Right ventricle myocardium inferior (tissue), 1 donor: ENCODE measurements around the gene BTAF1. TPM values are rescaled to one million over a fixed set of nuclear protein-coding genes. Genes with fewer than 3 reads are reported as not detected.

ENCODE experiments used
- ATAC-seq: fragments of 200-7000 bp; cut with Tn5 transposase; one replicate; pipeline ENCODE4 v1.9.1; 2020; ENCODE audit warnings: mild to moderate bottlenecking, moderate library complexity
- DNase-seq: peaks from one replicate; pipeline ENCODE4 v3.0.0; 2021; ENCODE audit errors: missing footprints
- intact Hi-C: fragments of 100-400 bp; cut with DNase I; formaldehyde crosslinking; loops from one replicate; pipeline ENCODE4 v1.11.0; 2022
- total RNA-seq: library from RNA; stranded (reverse); fragmentation: NEBNext Ultra II Directional; extraction: Animal tissue kit (Norgen Biotek cat#: 25700); gene quantifications from one replicate; pipeline ENCODE4 v1.2.1, GENCODE V29; 2021
- donor health status: DM: no; HTN: yes; CAD: no; lungs with severe emphysema.

Gene BTAF1
- total RNA-seq, 1 donor from 2014 or later: 10.4 TPM

DNA sequence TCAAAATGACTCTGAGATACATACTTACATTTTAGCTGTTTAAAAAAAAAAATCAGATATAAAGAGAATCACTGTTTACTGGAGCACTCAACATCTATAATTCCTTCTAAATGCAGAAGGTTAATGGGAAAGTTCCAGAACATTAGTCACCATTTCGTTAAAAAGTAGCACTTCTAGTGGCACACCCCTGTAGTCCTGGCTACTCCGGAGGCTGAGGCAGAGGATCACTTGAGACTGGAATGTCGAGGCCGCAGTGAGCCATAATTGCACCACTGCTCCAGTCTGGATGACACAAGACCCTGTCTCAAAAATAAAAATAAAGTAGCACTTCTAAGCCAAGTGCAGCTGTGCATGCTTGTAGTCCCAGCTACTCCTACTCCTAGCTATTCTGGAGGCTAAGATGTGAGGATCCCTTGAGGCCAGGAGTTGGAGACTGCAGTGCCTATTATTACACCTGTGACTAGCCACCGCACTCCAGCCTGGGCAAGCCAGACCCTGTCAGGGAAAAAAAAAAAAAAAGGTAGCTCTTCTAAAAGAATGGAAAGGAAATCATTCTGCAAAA is 16.5 kb upstream of the BTAF1 start:
- ATAC-seq (no peak), DNase-seq (peak; percentile 45)
- intact Hi-C loops: loop anchor here (10.0 kb wide), 1 partner anchor 112 kb away; the partner anchor contains the start of gene TNKS2

DNA sequence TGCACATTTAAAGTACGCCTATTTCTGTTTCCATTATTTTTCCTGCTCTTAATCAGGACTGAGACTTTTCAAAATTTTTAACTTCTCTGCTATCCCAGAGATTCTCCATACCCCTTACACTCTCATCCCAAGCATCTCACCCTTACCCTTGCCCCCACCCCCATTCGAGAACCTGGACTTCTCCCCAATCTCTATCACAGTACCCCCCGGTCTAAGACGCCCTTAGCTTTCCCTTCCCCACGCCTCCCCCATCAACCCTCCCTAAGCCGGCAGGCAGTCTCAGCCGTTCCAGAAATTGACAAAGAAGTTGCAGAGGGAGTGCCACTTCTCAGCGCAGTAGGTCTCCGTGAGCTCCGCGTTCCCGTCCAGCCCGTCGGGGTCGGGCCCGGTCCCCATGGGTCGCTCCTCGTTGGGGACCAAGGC is 15.6 kb upstream of the BTAF1 start:
- DNase-seq: peak; percentile 27

DNA sequence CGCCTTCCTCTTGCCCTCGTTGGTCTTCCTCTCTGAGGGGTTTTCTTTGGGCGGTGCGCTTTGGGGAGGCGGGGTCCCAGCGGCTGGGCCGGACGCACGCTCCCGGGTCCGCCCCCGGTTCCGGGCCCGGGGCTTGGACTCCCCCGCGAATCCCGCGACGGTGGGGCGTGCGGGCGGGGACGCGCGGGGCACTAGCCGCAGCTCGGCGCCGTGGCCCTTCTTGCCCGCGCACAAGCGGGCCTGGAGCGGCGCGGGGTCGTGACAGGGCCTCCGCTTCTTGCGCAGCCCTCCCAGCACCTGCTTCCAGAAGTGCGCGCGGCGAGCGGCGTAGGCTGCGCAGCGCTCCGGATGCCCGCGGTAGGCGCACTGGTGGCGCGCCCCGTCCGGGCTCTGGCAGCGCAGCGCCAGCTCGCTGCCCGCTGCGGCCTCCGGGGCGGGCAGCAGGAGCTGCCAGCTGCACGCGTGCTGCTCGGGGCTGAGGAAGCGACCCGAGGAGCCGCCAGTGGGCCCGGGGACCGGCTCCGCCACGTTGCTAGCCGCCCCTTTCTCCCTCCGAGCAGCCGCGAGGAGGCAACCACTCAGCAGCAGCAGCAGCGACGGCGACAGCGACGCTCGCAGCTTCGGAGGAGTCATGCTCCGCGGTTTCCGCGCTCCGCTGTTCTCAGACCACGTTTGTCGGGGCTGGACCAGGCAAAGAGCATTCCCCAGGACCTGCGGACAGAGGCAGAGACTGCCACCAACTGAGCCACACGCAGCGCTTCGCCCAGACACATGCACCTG is 15.0 kb upstream of the BTAF1 start:
- DNase-seq: peak; percentile 90
- ATAC-seq: peak; percentile 95
- intact Hi-C loops: loop anchor here (10.0 kb wide), 1 partner anchor 114 kb away; the partner anchor contains the start of gene TNKS2

More for the DNA sequence above, 15.6 kb upstream of the BTAF1 start:
- ATAC-seq: peak; percentile 5
- intact Hi-C loops: loop anchor here (10.0 kb wide), 1 partner anchor 113 kb away; the partner anchor contains the start of gene TNKS2

DNA sequence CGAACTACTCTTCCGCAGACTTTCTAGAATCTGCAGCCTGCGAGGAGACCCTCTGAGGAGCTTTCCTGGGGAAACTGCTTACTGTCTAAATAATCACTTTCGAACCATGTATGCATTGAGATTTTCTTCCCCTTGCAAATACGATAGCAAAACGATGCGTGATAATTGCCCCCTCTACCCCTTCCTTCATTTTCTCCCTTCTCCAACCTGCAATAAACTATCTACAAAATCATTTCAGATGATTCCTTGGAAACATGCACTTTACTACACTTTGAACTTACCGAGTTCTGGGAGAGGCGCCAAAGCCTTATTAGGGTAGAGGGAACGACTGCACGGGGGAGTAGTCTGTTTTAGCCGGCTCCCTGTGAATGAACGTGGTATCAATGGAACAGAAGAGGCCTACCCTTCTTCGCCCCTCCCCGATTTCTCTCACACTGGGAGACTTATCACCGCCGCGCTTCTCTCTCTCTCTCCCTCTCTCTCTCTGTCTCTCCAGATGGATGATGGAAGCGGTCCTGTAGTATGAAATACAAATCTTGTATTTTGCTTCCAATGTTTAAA is 14.4 kb upstream of the BTAF1 start, which contains the start of gene FGFBP3:
Gene FGFBP3 (minus strand): TSS at position 370 of the 561 bp plus-strand sequence. CDS start 517 bp downstream, outside the sequence.
- ATAC-seq (peak; percentile 45), DNase-seq (no peak)
- intact Hi-C loops: loop anchor here (10.0 kb wide), 1 partner anchor 114 kb away; the partner anchor contains the start of gene TNKS2

DNA sequence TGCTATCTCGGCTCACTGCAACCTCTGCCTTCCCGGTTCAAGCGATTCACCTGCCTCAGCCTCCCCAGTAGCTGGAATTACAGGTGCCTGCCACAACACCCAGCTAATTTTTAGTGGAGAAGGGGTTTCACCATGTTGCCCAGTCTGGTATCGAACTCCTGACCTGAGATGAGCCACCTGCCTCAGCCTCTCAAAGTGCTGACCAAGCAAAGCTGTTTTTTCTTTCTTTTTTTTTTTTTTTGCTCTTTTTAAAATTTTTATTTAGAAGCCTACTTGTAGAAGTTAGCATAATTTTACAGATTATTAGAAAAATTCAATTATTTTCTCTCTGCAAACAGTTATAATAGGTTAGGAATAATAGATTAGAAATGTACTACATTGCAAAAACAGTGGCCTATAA is 13.1 kb upstream of the BTAF1 start:
- intact Hi-C loops: no loop called here
- ATAC-seq (no peak), DNase-seq (no peak)

DNA sequence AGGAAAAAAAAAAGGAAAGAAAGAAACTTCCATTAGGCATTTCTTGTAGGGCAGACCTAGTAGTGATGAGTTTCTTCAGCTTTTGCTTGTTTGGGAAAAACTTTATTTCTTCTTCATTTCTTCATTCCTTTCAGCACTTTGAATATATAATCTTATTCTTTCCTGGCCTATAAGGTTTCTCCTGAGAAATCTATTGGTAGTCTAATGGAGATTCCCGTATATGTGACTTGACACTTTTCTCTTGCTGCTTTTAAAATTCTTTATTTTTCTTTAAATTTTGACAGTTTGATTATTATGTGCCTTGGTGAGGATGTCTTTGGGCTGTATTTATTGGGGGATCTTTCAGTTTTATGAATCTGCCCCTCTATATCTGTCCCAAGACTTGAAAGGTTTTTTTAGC is 3.9 kb upstream of the BTAF1 start:
- no peak for ATAC-seq
- no peak for DNase-seq
- intact Hi-C loops: no loop called here

DNA sequence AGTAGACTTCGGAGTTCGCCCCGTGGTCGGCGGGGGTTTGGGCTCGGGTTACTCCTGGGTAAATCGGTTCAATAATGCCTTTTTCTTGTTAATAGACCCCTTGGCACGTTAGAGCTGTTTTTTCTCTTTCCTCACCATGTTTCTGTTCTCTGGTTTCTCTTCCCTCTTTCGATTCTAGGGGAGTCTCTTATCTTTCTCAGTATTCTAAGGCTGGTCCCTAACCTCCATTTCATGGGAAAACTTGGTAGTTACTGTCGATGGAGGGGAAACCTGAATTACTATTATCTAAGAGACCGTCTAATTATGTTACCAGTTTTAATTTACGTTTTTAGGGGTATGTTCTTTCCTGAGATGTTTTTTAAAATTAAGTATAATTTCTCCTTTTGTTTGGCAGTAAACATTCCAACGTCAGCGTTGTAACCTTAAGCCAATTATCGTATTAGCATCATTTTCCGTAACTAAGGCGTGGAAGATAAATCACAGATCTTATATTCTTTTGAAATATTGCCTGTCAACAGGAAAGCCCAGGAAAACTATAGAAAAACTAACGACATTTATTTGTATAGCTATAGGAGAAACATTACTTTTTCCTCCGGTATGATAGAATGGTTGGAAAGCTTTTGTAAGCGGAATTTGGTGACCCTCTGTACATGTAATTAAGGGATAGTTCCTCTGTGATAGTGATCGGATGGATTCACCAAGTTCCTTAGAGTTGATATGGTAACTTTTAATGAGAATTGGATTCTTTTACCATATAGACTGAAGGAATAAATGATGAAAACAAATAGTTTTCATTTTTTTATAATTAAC is 847 bp downstream of the BTAF1 start:
- DNase-seq (no peak), ATAC-seq (no peak)
- intact Hi-C loops: no loop called here

DNA sequence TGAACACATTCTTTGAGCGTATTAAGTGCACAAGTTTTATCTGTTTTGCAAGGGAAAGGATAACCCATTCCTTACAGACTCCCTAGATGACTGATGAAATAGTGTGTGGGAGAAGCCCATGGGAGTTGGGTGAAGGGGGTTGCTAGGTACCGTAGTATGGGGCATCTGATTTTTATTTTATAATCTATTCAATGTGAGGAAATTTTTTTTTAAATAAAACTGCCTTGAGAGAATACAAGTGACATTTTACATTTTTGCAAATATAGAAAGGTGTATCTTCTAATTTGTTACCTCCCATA is 1.4 kb downstream of the BTAF1 start:
- intact Hi-C loops: no loop called here
- DNase-seq (no peak), ATAC-seq (no peak)

DNA sequence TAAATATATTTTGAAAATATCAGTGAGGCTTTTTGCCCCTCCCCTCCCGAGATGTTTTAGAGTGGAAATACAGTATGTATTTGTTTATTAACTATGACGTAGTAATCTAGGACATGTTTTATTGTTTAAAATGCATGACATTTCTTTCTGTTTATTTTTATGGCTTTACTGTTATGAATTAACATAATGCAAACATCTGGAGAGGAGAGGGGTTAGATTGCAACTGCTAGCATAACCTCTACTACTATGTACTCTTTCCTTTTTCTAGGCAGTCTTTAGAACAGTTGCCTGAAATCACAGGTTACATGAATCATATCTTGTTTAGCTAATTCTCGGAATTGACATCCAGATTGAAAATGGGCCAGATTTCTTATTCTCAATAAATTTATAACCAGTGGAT is 7.4 kb downstream of the BTAF1 start:
- intact Hi-C loops: no loop called here
- ATAC-seq (no peak), DNase-seq (no peak)

DNA sequence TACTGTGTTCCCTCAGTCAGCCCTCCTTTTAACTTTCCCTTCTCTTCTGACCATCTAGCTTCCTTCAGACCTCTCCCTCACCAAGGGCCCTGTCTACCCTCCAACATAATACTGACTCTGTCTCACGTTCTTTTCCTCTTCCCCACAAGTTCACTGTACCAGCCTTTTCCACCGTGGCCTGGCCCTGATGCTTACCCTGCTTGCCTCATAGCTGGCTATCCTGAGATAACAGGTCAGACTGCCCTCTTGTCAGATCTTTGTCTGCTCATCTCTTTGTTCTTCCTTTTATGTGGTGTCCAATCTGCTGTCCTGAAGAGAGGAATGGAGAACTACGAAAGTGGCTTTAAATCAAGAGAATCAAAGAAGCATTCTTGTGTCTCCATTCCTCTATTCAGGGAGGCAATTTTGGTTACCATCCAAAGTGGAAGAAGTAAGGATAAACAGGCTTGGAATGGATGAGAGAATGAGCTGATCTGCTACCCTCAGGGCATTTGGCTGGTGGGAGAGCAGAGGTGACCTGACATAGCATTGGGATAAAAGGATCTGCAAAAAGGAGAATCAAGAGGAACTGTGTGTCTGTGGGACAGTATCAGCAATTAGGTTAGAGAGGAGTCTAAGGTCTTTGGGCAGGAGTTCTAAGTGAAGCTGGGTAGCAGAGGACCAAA is 8.1 kb downstream of the BTAF1 start:
- no peak for ATAC-seq
- intact Hi-C loops: no loop called here
- no peak for DNase-seq

DNA sequence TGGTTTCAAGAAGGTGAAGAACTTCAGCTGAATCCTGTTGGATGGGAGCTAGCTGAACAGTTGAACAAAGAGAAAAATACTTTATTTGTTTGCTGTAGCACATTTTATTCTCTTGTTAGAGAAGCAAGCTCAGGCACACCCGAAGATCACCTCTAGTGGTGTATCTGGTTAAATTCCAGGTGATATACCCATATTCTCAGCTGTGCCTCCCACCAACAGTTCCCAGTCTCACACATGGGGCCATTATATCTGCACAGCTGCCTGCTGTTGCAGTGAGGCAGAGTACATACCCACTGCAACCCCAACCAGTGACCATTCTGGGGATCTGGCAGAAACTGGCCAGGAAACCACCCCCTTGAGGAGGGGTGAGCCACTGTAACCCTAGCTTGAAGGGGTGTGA is 9.2 kb downstream of the BTAF1 start:
- DNase-seq: no peak
- intact Hi-C loops: no loop called here
- no peak for ATAC-seq

DNA sequence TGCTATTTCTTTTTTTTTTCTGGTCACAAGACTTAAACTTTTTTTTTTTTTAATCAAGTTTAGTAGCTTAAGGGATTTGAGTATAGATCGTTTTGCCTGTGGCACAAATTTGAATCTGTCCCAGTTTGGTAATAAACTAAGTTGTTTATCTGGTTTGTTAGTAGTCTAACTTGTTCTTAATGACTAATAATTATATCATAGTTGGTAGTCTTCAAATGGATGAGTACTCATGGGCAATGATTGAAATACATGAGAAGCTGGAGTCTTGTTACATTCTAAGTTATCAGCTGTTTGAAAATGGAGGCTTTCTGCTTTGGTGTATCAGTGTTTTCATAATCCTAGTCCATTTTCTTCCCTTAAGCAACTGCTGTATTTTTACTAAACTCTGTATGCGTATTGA is 12.3 kb downstream of the BTAF1 start:
- no peak for DNase-seq
- intact Hi-C loops: no loop called here
- ATAC-seq: no peak

DNA sequence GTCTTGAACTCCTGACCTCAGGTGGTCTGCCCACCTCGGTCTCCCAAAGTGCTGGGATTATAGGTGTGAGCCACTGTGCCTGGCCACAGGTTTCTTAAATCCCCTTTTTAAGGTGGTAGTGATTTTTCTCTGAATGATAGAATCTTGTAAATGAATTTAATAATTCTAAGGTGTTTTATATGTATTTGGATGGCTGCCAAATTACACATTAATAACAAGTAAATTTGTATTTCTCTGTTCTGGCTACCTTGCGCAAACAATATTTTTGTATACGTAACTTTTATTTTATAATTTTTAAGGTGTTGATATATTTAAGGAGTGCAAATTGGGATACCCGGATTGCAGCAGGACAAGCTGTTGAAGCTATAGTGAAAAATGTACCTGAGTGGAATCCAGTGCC is 16.1 kb downstream of the BTAF1 start:
- ATAC-seq (no peak), DNase-seq (no peak)
- intact Hi-C loops: no loop called here

DNA sequence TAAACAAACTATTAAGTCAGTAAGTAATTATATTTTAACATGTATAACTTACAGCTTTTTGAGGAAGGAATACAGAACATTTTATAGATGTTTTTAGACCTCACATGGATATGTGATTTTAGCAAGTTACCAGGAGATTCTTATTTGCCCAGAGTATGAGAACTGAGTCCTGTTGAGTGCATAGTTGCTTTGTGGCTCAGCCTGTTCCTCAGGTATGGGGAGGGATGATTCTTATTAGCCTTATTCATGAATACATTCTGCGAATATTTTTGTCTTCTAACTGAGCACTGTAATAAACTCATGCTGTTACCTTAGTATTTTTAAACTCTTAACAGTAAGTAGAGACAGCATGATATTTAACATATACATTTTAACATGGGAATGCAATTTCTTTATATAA is 17.9 kb downstream of the BTAF1 start:
- intact Hi-C loops: no loop called here
- ATAC-seq: no peak
- DNase-seq: no peak

DNA sequence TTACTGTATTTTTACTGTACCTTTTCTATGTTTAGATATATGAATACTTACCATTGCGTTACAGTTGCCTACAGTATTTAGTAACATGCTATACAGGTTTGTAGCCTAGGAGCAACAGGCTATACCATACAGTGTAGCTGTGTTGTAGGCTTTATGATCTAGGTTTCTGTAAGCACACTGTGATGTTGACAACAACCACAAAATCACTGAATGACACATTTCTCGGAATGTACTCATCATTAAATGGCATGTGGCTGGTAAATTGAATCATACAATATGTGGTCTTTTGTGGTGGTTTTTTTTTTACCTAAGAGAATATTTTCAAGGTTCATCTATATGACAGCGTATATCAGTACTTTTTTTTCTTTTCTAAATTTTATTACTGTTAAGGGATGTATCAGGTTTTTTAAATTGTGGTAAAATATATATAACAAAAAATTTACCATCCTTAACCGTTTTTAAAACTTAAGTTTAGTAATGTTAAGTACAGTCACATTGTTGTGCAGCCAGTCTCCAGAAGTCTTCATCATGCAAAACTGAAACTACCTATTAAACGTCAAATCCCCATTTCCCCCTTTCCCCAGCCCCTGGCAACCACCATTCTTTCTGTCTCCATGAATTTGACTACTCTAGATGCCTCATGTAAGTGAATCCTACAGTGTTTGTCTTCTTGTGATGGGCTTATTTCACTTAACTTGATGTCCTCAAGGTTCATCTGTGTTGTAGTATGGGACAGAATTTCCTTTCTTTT is 21.5 kb downstream of the BTAF1 start:
- intact Hi-C loops: no loop called here
- ATAC-seq: no peak
- no peak for DNase-seq

DNA sequence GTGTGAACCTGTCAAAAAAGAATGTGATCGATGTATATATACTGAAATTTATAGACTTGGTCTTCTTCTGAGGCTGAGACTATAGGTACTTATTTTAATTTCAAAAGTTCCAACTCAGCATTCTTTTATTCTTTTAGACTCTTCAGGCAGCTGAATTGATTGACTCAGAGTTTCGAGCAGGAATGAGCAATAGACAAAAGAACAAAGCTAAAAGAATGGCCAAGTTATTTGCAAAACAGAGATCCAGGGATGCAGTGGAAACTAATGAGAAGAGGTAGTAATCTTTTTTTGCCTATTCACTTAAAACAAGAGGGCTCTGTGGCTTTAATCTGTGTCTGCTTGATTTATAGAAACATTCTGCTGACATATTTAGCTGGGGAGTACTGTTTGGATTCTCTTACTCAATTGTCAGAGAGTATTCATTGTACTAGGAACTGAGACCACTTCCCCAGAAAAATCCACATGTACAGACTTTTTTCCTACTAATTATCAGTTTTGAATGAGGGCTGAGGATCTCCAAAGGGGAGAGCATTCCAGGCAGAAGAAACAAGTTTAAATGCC is 30.1 kb downstream of the BTAF1 start:
- ATAC-seq (no peak), DNase-seq (no peak)
- intact Hi-C loops: no loop called here

DNA sequence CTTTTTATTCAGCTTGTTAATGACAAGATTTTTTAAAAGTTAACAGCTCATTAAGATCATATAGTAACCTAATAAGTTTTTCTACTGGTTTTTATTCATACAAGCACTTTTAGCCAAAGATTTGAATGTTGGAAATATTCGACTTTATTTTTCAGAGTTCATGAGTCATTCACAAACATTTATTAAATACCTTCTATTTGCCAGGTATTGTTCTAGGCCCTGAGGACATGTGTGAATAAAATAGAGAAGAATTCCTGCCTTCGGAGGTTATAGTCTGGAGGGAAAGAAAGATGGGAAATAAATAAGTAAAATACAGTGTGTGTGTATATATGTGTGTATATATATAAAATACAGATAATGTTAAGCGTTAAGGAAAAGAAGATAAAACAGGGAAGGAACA is 31.5 kb downstream of the BTAF1 start:
- DNase-seq (no peak), ATAC-seq (no peak)
- intact Hi-C loops: no loop called here

DNA sequence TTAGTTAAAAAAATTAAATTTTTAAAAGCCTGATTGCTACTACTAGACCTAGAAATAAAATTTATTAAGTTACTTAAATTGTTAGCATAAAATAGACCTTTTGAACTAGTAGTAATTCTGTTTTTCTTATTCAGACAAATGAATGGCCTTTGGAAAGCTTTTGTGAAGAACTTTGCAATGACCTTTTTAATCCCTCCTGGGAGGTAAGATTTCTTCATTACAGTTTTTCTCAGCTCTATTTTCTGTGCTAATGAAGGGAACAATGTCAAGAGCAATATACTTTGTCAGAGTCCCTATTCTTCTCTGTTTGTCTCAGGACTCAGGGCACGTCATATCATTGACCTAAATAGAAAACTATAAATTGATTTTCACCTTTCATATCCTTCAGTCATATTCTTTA is 33.5 kb downstream of the BTAF1 start:
- intact Hi-C loops: no loop called here
- DNase-seq (no peak), ATAC-seq (no peak)
